SJCRH30 (cell line): ENCODE data around the gene PLXDC1. TPM values are rescaled to one million over a fixed set of nuclear protein-coding genes. Genes with fewer than 3 reads are reported as not detected.

Experiments
- DNase-seq, 2 experiments: peaks; one replicate each; pipeline ENCODE4 v3.0.0-alpha.2; 2015 to 2020
- H3K27ac ChIP-seq: fragments of 250-450 bp; sonication (Bioruptor Pico); 2 replicates; pipeline ENCODE4 v1.5.1; 2020; ENCODE audit warnings: mild to moderate bottlenecking, moderate library complexity
- H3K27me3 ChIP-seq: fragments of 250-450 bp; sonication (Bioruptor Pico); 2 replicates; pipeline ENCODE4 v1.5.1; 2020; ENCODE audit warnings: mild to moderate bottlenecking, moderate library complexity
- H3K36me3 ChIP-seq: fragments of 250-450 bp; sonication (Bioruptor Pico); 2 replicates; pipeline ENCODE4 v1.5.1; 2020; ENCODE audit warnings: mild to moderate bottlenecking, moderate library complexity
- H3K4me1 ChIP-seq: fragments of 250-450 bp; sonication (Bioruptor Pico); 2 replicates; pipeline ENCODE4 v1.5.1; 2020; ENCODE audit warnings: mild to moderate bottlenecking, moderate library complexity
- H3K4me3 ChIP-seq: fragments of 250-450 bp; sonication (Bioruptor Pico); 2 replicates; pipeline ENCODE4 v1.5.1; 2020; ENCODE audit warnings: mild to moderate bottlenecking, moderate library complexity
- H3K9me3 ChIP-seq: fragments of 250-450 bp; sonication (Bioruptor Pico); replicated peaks from 2 replicates; pipeline ENCODE4 v1.5.1; 2020; ENCODE audit warnings: mild to moderate bottlenecking, moderate library complexity
- total RNA-seq: library from RNA; depleted of rRNA; stranded (reverse); fragments of >200 nt; shearing (Covaris generic); gene quantifications from 2 replicates; pipeline ENCODE4 v1.2.3, GENCODE V29; 2014

Gene PLXDC1
- total RNA-seq, 1 experiment from 2014 or later: 0.06 TPM

DNA sequence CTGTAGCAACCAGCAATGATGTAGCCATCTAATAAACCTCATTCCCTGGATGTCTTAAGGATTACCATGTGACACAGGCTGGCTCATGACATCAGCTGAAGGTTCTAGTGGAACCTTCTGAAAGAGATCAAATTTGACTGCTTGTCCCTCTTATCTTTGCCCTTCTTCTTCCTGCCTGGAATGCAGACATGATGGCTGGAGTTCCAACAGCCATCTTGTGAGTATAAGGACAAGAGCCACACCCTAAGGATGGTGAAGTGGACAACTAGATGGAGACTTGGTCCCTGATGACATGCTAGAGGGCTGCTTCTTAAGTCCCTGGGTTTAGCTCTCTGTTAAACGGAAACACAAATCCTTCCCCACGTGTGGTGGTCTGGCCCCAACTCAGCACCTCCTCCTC, 37.6 kb downstream of the PLXDC1 start:
- Histone ChIP-seq H3K4me1 (no peaks in the 10 kb centered on the region), H3K36me3 (no peaks in the 10 kb centered on the region), H3K9me3 (no peaks in the 10 kb centered on the region), H3K27me3 (peaks cover 4% of the 10 kb centered on the region; the same call in 1 of the 2 replicates), H3K27ac (no peak overlapping the region), H3K4me3 (no peak overlapping the region)
- DNase-seq: no peak

DNA sequence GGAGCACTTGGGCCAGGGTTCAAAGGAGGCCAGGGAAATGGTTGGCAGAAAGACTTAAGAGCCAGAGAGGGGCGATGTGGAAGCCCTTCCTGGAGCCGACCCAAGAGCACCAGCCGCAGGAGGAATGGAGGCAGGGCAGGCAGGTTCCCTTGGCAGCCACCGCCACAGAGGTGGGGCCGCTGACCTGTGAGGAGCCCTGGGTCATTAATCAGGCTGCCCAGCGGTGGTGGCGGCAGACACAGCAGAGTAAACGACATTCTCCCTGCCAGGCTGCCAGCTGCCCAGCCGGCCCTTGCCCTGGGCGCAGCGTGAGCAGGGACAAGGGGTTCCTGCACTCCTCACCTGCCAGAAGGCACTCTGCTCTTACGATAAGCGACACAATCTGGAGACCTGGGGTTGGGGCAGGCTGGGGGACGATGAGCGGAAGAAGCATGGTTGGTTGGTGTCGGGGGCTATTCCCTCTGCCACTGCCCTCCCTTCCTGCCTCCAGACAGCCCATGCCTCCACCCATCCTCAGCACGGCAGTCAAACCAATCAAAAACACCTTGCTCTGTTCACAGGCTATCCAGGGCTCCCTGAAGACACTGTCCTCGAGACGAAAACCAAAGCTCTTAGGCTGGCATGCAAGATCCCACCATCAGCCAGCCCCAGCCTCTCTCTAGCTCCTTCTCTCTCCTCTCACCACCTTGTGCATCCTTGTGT, 40.9 kb downstream of the PLXDC1 start:
- peaks cover 4% of the 10 kb centered on the region; the same call in 1 of the 2 replicates for H3K27me3 ChIP-seq
- no peak overlapping the region for H3K27ac ChIP-seq
- peaks cover 17% of the 10 kb centered on the region for H3K4me1 ChIP-seq
- H3K4me3 ChIP-seq: no peak overlapping the region
- H3K36me3 ChIP-seq: no peaks in the 10 kb centered on the region
- H3K9me3 ChIP-seq: no peaks in the 10 kb centered on the region
- DNase-seq: no peak

DNA sequence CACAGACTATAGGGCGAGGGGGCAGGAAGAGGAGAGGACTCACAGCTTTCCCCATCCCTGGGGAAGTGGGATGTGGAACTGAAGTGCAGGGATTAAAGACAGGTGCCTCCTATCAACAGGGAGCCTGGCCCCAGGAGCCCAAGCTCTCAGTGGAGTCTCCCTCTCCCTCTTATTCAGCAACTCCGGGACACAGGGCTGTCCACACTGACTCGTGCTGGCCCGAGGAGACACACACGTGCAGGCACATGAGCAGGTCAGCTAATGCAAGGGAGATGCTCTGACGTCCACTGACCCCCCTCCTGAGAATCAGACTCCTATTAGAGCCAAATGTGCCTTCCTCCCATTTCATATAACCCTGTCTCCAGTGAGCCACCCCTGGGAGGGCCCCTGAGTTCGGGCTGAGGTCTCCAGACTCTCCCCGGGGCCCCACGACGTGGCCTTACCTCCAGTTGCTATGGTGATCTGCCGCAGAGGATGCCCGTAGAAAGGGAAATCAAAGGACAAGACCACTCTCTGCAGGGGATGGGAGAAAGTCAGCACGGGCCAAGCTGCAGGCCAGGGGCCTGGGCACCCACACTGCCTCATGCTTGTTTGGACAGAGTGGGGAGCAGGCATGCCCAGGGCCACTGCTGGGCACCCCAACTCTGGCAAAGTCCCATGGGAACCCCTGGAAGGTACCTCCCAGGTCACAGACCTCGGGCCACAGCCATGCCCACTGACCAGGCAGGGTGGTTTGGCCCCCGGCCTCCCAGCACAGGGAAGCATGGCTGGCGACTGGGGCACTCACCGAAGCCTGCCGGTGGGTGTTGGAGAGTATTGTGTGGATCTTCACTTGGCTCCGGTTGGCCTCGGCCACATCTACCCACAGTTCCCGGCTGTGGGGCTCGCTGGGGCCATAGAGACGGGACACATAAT, 42.7 kb downstream of the PLXDC1 start:
- DNase-seq: no peak
- H3K27ac ChIP-seq: no peak overlapping the region

DNA sequence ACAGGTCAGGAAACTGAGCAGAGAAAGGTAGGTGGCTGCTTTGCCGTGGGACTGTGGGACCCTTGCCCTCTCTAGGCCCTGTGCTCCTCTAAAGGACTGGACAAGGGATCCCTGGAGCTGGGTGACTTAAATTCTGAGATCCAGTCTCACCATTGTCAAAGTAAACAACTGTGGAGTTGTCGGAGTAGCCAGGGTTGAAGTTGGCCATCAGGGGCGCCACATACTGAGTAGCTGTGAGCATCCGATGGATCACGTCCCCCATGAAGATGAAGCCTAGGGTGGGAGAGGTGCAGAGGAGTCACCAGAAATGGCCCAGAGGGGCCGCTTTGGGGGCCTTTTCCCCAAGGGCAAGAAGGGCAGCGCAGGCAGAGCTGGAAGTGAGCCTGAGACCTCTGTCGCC, 43.5 kb downstream of the PLXDC1 start:
- Histone ChIP-seq H3K4me1 (peaks cover 17% of the 10 kb centered on the region), H3K9me3 (no peaks in the 10 kb centered on the region), H3K27me3 (peaks cover 4% of the 10 kb centered on the region; the same call in 1 of the 2 replicates), H3K4me3 (no peak overlapping the region), H3K27ac (no peak overlapping the region), H3K36me3 (no peaks in the 10 kb centered on the region)
- no peak for DNase-seq

More for the DNA sequence above, 42.7 kb downstream of the PLXDC1 start:
- Histone ChIP-seq H3K36me3 (no peaks in the 10 kb centered on the region), H3K27me3 (peaks cover 4% of the 10 kb centered on the region; the same call in 1 of the 2 replicates), H3K4me3 (no peak overlapping the region), H3K9me3 (no peaks in the 10 kb centered on the region), H3K4me1 (peaks cover 17% of the 10 kb centered on the region)

DNA sequence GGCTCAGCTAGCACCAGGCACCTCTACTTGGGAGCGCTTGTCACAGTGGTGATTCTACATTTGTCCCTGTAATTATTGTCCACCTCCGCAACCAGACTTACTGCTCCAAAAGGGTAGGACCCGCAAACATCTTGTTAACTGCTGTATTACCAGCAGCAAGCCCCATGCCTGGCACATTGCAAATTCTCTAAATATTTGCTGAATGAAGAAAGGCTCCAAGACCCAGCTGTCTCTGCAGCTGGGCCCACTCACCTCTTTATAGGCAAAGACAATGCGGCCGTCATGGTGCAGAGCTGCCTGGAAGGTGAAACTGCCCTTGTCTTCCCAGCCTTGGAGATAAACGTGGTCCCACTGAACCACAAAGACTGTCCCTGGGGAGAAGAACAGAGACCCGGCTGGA, 44.3 kb downstream of the PLXDC1 start:
- Histone ChIP-seq H3K4me1 (peaks cover 17% of the 10 kb centered on the region), H3K36me3 (no peaks in the 10 kb centered on the region), H3K9me3 (no peaks in the 10 kb centered on the region), H3K27ac (peak overlapping the region; percentile 19), H3K27me3 (peaks cover 4% of the 10 kb centered on the region; the same call in 1 of the 2 replicates), H3K4me3 (no peak overlapping the region)
- peak; percentile 40 to 43 for DNase-seq

DNA sequence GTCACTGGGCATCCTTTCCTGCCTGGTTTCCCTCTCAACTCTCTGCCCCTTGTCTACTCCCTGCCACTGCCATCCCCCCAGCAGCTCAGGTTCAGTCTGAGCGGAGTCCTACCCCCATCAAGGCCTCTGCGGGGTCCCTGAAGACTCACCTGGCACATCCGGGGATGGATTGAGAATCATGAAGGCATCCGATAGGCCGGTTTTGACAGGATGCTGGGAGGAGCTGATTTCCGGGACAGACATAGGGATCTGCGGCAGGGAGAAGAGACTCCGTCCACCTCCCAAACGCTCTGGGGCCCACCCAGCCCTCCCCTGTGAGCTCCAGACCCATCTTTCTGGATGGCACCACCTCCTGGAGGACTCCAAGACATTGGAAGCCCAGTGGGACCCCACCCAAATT, 45.7 kb downstream of the PLXDC1 start:
- H3K4me3 ChIP-seq: no peak overlapping the region
- peaks cover 17% of the 10 kb centered on the region for H3K4me1 ChIP-seq
- no peak overlapping the region for H3K27ac ChIP-seq
- DNase-seq: no peak
- peaks cover 4% of the 10 kb centered on the region; the same call in 1 of the 2 replicates for H3K27me3 ChIP-seq
- no peaks in the 10 kb centered on the region for H3K36me3 ChIP-seq
- no peaks in the 10 kb centered on the region for H3K9me3 ChIP-seq

DNA sequence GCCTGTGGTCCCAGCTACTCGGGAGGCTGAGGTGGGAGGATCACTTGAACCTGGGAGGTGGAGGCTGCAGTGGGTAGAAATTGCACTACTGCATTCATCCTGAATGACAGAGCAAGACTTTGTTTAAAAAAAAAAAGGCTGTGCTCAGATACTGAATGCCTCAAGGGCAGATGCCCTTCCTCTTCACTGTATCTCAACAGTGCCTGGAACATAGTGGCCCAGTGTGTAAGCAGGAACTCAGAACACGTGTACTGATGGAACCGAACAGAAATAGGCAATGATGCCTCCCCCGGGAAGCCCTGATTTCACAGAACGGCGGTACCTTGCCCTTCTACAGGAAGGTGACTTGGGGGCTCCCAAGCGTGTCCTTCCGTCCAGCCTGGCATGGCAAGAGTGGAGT, 46.8 kb downstream of the PLXDC1 start:
- DNase-seq: no peak
- no peak overlapping the region for H3K27ac ChIP-seq
- H3K36me3 ChIP-seq: no peaks in the 10 kb centered on the region

DNA sequence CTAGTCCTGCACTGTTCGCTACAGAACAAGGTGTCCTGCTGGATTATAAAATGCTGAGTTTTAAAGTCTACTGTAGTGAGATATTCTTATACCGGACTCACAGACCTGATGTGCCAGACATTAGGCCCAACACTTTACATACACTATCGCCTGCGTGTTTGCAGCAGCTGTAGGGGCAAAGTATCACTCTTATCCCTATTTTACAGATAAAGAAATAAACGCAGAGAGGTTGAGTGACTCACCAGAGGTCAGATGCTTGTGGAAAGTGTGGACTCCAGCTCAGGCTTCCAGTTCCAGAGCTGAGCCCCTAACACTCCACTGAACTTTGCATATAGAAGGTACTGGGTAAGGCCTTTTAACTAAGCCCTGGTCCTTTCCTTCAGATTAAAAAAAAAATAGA, 47.4 kb downstream of the PLXDC1 start:
- no peak overlapping the region for H3K4me3 ChIP-seq
- no peak for DNase-seq
- H3K36me3 ChIP-seq: no peaks in the 10 kb centered on the region
- no peak overlapping the region for H3K27ac ChIP-seq
- H3K27me3 ChIP-seq: peaks cover 3% of the 10 kb centered on the region
- no peaks in the 10 kb centered on the region for H3K9me3 ChIP-seq
- H3K4me1 ChIP-seq: peaks cover 24% of the 10 kb centered on the region

More for the DNA sequence above, 46.8 kb downstream of the PLXDC1 start:
- Histone ChIP-seq H3K27me3 (peaks cover 4% of the 10 kb centered on the region; the same call in 1 of the 2 replicates), H3K4me1 (peaks cover 18% of the 10 kb centered on the region), H3K9me3 (no peaks in the 10 kb centered on the region), H3K4me3 (no peak overlapping the region)

DNA sequence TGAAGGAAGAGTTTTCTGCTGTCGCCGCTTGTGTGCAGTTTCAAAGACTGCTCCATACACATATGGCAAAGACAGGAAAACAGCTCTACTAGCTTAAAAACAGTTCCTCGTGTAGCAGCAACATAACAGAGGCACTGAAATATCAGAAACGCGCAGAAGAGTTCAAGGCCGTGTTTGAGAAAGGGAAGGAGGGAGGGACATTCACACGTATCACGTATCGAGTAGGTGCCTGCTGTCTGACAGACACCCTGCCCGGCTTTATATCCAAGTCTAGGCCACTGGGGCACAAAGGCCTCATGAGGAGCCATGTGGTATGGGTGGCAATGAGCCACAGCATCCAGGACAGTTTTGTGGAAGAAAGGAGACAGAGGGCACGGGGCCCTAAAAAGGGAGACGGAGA, 50.3 kb downstream of the PLXDC1 start:
- Histone ChIP-seq H3K27ac (no peak overlapping the region), H3K27me3 (peaks cover 16% of the 10 kb centered on the region), H3K36me3 (no peaks in the 10 kb centered on the region), H3K4me1 (peaks cover 17% of the 10 kb centered on the region), H3K4me3 (no peak overlapping the region), H3K9me3 (no peaks in the 10 kb centered on the region)
- DNase-seq: no peak

DNA sequence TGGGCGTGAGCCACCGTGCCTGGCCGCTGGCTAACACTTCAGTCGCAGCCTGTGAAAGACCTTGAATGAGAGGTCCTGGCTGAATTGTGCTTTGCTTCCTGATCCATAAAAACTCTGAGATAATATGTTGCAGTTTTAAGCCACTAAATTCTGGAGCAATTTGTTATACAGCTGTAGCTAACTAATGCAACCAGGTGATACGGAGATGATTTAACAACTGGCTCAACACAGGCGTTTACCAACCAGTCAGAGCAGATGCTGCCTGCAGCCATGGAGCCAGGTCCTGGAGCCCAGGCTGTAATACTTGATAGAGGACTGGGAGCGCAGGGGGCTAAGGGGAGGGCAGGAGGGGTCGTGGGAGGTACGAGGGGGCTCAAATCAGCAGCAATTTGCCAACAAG, 50.9 kb downstream of the PLXDC1 start:
- Histone ChIP-seq H3K4me3 (no peak overlapping the region), H3K27me3 (peaks cover 17% of the 10 kb centered on the region), H3K27ac (no peak overlapping the region), H3K4me1 (peaks cover 17% of the 10 kb centered on the region), H3K9me3 (no peaks in the 10 kb centered on the region), H3K36me3 (no peaks in the 10 kb centered on the region)
- no peak for DNase-seq

DNA sequence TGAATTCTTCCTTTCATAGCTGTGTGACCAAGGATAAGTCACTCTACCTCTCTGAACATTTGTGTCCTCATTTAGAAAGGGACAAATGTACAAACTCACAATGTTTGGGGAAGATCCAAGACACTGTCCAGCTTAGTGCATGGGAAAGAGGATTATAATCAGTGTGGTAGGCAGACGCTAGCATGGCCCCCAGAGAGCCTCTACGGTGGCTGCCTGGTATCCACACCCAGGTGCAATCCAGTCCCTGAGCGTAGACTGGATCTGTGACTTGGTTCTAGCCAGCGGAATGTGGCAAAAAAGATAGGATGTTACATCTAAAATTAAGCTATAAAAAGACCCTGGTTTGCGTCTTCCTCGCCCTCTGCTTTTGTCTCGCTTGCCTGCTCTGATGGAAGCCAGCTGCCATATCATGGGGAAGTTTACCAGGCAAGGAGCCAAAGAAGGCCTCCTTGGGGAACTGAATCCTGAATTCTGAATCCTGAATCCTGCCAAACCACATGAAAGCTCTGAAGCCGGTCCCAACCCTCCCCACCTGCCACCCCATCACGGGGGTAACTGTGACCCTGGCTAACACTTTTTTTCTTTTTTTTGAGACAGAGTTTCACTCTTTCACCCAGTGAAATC, 51.7 kb downstream of the PLXDC1 start:
- H3K27ac ChIP-seq: no peak overlapping the region
- peaks cover 17% of the 10 kb centered on the region for H3K4me1 ChIP-seq
- no peak overlapping the region for H3K4me3 ChIP-seq
- peak; percentile 80 to 89 for DNase-seq
- no peaks in the 10 kb centered on the region for H3K9me3 ChIP-seq
- no peaks in the 10 kb centered on the region for H3K36me3 ChIP-seq
- H3K27me3 ChIP-seq: peaks cover 17% of the 10 kb centered on the region

DNA sequence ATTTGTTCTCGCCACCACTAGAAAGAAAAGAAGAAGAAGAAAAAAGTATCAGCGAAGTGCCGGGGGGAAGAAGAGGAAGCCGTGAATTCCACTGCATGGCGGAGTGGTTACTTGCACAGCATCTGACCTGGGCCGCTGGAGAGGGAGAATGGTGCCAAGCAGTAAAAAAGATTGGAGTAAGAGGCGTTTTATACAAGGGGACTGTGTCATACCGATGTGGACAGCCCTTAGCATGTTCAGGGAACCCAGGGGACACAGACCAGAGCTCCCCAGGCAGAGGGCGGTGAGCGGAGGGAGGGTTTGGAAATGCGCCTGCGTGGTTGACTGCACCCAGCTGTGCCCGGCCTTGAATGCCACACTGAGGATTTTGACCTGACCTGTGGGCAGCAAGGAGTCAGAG, 52.8 kb downstream of the PLXDC1 start:
- H3K27me3 ChIP-seq: peaks cover 17% of the 10 kb centered on the region
- DNase-seq: no peak
- H3K4me1 ChIP-seq: peaks cover 17% of the 10 kb centered on the region

DNA sequence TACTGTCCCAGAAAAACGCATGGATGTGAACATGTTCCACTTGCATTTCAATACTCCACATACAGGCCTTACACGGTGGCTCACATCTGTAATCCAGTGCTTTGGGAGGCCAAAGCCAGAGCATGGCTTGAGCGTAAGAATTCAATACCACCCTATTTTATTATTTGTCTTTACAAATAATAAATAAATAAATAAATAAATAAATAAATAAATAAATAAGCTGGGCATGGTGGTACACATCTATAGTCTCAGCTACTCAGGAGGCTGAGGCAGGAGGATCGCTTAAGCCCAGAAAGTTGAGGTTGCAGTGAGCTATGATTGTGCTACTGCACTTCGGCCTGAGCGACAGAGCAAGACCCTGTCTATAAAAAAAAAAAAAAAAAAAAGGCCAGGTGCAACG, 53.9 kb downstream of the PLXDC1 start:
- Histone ChIP-seq H3K9me3 (no peaks in the 10 kb centered on the region), H3K36me3 (no peaks in the 10 kb centered on the region), H3K27ac (no peak overlapping the region), H3K27me3 (peaks cover 17% of the 10 kb centered on the region), H3K4me3 (no peak overlapping the region), H3K4me1 (peaks cover 17% of the 10 kb centered on the region)
- no peak for DNase-seq

More for the DNA sequence above, 52.8 kb downstream of the PLXDC1 start:
- Histone ChIP-seq H3K9me3 (no peaks in the 10 kb centered on the region), H3K4me3 (no peak overlapping the region), H3K36me3 (no peaks in the 10 kb centered on the region), H3K27ac (no peak overlapping the region)

DNA sequence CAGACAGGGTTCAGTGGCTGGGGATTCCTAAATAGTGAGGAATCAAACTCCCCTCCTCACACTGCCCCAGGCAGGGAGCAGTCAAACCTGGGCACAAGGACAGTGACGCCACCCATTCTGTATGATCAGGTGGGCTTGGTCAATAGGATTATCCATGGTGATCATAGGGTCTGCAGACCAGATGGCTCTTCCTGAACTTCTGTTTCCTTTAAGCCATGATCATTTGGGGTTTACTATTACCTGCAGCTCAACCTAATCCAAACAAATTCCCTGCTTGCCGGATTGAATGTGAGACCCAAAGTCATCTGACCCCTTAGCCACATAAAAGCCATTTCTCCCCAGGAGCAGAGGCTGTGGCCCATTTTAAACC, 54.3 kb downstream of the PLXDC1 start:
- peaks cover 17% of the 10 kb centered on the region for H3K4me1 ChIP-seq

More for the DNA sequence above, 54.3 kb downstream of the PLXDC1 start:
- Histone ChIP-seq H3K27ac (no peak overlapping the region), H3K4me3 (no peak overlapping the region), H3K9me3 (no peaks in the 10 kb centered on the region), H3K36me3 (no peaks in the 10 kb centered on the region), H3K27me3 (peaks cover 17% of the 10 kb centered on the region)
- DNase-seq: no peak
